ENCODE data around the gene CAMTA1.

GRCh38 chr1:7453038-7453437 is 667.8 kb downstream of the CAMTA1 start:
- no peak for TF ChIP-seq POLR2AphosphoS5 (IDR thresholded peaks at IDR 0.05; ENCODE audit: low read depth, low read length)
- TF ChIP-seq SIN3A (IDR thresholded peaks at IDR 0.05; ENCODE audit: borderline replicate concordance, insufficient read depth, low read depth, low read length): no peak
- TF ChIP-seq, protein P1, sequence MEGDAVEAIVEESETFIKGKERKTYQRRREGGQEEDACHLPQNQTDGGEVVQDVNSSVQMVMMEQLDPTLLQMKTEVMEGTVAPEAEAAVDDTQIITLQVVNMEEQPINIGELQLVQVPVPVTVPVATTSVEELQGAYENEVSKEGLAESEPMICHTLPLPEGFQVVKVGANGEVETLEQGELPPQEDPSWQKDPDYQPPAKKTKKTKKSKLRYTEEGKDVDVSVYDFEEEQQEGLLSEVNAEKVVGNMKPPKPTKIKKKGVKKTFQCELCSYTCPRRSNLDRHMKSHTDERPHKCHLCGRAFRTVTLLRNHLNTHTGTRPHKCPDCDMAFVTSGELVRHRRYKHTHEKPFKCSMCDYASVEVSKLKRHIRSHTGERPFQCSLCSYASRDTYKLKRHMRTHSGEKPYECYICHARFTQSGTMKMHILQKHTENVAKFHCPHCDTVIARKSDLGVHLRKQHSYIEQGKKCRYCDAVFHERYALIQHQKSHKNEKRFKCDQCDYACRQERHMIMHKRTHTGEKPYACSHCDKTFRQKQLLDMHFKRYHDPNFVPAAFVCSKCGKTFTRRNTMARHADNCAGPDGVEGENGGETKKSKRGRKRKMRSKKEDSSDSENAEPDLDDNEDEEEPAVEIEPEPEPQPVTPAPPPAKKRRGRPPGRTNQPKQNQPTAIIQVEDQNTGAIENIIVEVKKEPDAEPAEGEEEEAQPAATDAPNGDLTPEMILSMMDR (IDR thresholded peaks at IDR 0.05): no peak
- TF ChIP-seq REST (IDR thresholded peaks at IDR 0.05; ENCODE audit: insufficient read depth in 1 of 2, low read depth in 2 of 2, low read length in 1 of 2): no peak
